Measurements from ENCODE around the gene GLT1D1.

Gene GLT1D1

DNA sequence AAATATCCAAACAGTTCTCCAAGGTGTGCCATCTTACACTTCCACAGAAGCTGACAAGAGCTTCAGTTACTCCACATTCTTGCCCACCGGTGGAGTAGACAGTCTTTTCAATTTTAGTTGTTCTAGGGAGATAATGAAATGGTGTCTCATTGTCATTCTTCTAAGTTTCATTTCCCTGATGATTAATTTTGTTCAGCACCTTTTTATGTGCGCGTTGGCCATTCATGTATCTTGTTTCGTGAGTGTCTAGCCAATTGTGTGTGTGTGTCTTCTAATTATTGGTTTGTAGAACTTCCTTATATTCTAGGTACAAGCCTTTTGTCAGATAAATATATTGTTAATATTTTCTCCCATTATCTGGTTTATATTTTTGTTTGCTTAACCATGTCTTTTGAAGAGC is 63.1 kb downstream of the GLT1D1 start:
- no peak for DNase-seq

DNA sequence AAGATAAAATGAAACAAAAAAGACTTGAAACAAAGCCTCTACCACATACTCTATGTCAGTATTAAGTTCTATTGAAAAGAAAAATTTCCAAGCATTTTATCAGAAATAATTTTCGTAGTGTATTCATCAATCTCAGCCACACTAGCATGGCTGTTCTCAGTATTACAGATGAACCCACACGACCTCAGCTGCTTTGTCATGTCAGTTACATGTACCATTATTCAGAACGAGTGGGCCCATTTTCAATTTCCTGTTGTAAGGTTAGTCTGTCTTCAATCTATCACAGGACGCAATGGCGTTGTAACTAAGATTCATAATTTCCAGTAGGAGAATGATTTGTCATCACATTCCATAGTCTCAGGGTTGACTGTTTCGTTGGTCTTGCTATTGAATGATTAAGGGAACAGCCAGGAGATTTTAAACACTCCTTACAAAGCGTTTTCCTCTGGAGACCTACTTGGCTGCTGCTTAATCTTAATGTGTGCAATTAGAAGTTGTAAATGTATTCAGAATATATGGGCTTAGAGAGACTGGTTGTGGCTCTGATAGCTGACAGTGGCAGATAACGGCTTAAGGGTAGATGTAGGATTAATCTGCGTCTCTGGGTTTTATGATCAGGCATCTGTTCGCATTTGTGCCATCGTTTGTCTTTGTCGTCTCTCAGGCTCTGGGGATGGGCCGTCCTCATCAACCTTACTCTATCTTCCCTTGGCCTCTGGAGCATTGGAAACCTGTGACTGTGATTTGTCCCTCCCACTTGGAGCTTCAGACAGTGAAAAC is 65.4 kb downstream of the GLT1D1 start:
- DNase-seq: no peak

DNA sequence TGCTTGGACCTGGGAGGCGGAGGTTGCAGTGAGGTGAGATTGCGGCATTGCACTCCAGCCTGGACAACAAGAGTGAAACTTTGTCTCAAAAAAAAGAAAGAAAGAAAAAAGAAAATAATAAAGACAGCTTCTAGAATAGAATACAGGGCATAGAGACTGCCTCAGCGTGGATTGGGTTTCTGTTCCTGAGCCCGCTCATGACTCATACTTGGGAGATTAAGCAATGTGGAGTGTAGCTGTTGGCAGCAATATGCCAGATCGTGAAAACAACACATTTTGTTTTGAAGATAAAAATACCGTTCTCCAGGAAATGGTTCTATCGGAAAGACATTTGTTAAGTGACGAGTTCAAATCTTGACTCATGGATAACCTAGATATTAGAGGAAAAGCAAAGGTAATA is 67.2 kb downstream of the GLT1D1 start:
- peak; percentile 26 for DNase-seq

DNA sequence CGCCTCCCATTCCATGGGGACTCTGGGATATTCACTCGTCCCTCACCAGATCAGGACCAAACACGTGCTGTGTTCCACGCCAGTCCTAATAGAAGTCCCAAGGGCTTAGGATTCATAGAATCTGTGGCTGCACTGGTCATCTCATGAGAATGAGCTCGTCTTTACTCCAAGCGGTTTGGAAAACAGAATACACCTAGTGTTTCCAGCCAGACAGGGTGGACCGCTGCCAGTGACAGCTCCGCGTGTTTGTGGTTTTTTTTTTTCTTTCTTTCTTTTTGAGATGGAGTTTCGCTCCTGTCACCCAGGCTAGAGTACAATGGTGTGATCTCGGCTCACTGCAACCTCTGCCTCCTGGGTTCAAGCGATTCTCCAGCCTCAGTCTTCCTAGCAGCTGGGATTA is 75.1 kb downstream of the GLT1D1 start:
- DNase-seq: no peak

DNA sequence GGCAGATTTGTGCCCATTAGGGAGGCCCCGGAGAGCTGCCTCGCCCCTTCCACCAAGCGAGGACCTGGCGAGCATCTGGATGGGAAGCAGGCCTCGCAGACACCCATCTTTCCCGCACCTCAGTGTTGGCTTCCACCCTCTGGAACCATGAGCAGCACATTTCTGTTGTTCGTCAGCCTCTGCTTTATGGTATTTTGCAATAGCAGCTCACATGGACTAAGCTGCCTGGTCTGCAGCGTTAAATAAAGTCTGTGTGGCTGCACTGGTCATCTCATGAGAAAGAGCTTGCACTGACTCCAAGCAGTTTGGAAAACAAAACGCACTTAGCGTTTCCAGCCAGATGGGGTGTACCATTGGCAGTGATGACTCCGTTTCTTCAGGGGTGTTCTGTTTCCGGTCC is 75.8 kb downstream of the GLT1D1 start:
- no peak for DNase-seq

DNA sequence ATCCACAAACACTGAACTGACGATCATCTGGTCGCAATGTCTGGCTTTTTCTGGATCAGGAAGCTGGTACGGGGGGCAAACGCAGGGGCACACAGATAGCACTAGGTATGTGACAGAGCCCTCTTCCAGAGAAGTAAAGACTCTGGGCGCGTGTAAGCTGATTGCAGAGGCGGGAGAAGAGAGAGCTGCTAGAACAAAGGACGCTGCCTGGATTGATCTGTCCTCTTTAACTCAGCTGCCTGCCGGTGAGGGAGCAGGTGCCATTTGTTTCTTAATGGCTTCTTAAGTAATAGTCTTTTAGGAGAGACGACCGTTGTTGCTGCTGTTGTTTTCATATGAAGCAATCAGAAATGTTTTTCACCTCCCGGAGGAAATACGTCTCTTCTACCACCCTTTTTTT is 77.3 kb downstream of the GLT1D1 start:
- no peak for DNase-seq

DNA sequence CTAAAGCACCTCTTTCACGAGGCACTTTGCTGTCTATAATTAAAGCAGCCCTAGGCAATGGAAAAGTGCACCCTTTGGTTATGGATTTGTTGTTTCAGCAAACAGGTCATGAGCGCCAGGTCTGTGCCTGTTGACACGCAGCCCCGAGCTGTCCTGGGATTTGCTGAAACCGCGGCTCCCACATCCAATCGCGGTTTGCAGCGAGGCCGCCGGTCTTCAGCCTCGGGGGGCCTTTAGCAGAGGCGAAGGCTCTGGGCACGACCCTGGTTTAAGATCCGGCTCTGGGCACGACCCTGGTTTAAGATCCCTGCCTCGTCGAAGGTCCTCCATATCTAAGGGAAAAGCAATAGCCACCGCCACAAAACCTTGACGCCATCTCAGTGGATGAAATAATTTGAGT is 79.2 kb downstream of the GLT1D1 start:
- no peak for DNase-seq

DNA sequence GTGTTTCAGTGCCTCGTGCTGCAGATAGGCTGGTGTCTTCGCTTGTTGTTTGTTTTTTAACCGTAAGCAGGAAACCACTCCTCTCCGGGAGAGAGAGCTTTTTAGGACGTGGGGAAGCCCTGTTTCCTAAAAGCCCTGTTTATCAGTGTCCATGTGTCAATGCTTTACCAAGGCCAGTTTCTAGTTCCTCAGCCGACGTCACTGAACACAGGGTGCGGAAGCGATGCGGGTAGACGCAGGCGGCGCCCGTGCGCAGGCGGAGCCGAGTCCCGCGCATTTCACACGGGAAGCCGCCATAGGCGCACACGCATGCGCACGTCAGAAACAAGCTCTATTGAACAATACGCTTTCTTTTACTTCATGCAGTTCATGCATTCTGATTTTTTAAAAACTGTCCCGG is 79.8 kb downstream of the GLT1D1 start:
- DNase-seq: no peak

DNA sequence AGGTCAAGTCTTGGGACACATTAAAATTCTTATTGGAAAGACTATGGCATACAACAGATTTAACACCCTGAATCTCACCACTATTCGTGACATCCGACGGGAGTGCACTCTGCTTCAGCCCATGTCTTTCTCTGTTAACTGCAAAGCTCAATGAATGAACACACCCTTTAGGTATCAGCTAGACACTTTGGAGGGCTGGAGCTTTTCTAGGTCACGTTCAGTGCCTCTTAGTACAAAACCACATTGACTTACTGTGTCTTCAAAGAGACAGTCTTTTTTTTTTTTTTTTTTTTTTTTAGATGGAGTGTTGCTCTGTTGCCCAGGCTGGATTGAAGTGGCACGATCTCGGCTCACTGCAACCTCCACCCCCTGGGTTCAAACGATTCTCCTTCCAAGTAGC is 80.6 kb downstream of the GLT1D1 start:
- DNase-seq: no peak

DNA sequence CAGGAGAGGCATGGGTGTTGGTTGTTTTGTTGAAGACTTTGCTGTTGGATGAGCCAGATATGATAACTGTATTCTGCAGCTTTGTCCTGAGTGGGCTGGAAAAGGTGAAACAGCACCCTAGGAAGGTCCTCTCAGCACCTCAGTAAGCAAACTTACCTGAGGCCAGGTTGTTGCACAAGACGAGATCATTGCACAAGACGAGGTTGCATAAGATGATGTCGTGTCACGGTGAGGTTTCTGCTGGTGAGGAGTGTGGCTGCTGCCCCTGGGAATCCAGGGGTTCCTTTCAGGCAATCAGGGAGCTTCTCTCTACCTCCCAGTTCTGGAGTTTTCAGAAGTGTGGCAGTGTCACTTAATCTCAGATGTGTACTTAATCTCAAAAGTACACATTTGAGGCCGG is 85.6 kb downstream of the GLT1D1 start:
- DNase-seq: no peak

DNA sequence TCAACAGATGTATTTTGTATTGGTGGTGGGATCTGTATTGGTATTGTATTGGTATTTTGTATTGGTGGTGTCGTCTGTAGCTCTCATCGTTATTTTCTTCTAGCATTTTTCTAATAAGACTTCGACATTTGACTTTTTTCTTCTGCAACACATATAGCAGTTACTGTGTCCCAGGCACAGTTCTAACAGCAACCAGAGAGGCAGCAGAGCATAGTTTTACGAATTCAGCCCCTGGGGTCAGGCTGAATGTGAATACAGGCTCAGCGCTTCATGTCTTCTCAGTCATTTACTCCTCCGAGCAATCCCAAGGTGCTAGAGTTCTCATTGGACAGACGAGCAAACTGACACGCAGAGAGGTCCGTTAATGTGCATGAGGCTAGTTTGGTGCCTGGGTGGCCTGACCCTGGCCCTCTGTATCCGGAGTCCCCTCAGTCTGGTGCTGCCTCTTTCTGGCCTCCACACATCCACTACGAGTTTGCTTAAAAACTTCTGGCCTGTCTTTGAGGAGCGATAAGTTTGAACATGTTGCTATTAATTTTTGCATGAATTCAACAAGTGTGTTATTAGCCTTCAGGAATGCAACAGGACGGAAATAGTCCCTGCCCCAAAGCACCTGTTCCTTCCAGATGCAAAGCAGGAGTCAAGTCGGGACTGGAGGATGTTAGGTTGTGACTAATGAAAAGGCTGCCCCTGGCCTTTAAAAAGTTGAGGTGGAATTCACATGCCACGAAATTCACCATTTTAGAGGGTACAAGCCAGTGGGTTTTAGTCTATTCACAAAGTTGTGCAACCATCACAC is 87.0 kb downstream of the GLT1D1 start:
- no peak for DNase-seq

DNA sequence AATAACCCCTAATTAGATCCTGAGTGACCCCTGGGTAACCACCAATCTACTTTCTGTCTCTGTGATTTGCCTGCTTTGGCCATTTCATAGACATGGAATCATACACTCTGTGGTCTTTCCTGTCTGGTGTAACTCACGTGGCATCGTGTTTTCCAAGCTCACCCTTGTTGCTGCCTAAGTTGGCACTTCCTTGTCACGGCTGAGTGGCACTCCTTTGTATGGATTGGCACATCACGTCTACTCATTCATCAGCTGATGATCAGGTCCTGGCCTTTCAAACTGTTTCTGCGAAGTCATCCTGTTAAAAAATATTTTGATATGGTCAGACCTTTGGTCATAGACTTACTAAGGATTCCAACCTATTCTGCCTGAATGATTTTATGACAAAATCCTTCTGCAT is 87.7 kb downstream of the GLT1D1 start:
- DNase-seq: no peak

DNA sequence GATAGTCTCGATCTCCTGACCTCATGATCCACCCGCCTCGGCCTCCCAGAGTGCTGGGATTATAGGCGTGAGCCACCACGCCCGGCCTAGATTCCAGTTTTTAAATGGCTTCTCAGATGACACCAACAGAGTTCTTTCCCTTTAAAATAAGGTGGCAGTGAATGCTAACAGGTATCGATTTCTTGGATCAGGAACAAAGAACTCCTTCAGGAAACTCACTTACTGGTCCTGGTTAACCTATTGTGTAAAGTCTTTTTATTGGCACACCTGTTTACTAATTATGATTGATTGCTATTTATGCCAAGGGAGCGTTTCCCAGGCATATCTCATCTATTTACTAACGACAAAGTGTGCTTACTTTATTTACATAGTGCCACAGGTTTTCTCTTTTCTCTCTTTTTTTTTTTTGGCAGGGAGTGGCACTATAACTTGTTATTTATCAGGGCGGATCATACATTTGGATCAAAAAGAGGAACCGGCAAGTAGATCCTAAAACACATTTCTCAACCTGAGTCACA is 89.7 kb downstream of the GLT1D1 start:
- no peak for DNase-seq

DNA sequence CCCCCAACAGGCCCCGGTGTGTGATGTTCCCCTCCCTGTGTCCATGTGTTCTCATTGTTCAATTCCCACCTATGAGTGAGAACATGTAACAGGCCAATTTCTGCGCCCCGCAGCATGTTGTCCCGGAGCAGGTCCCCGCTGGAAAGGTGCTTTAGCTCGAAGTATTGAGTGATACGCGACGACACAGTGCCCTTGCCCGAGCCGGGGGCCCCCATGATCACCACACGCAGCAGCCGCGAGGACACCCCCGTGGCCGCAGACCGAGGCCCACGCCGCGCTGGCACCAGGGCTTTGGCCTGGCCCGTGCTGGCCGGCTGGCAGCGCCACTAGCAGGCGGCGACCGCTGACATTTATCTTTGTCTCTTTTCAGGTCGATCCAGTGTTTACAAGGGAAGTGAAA is 91.7 kb downstream of the GLT1D1 start:
- DNase-seq: no peak

DNA sequence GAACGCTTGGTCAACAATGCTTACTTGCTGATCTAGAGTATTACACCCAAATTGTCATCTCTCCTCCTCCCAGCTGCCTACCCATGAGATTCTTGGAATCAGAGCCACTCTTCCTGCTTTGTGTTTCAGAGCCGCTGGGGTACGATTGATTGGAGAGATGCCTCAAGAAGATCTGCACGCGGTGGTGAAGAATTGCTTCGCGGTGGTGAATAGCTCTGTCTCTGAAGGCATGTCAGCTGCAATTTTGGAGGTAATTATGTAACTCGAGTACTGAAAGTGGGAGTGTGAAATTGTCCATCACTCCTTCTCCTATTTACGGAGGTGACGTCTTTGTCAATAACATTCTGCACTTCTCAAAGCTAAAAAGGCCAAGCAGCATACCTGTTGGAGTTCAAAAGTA is 93.9 kb downstream of the GLT1D1 start:
- no peak for DNase-seq

DNA sequence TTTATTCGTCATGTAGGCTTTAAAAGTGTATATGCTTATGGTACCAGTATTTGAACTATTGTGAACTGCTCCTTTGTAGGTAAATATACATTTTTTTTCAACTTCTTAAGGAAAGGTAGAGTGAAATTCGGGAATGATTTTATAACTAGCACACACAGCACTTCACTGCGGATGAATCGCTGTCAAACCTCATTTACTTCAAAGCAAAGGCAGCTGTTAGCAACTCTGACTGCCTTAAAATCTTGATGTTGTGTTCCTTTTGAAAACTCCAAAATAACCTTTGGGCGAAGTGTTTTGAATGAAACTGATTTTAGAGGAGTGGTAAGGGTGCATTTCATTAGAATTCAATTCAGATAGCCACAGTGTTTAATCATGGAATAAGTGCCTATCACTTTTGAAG is 95.8 kb downstream of the GLT1D1 start:
- DNase-seq: no peak

DNA sequence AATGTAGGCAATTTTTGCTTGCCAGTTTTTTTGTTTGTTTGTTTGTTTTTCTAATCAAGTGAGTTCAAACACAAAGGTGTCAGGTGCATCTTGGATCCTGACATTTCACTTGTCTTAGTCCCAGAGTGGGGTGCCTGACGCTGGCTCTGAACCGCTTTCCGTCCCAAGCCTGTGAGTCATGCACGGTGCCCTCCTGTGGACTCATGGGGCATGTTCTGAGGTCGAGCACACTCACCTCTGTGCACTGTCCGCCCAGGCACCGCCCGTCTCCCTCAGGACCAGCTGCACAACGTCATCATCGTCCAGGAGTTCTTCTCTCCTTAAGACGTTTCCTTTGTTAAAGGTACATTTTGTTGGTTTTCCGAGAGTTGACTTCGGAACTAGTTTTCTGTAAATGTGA is 98.2 kb downstream of the GLT1D1 start:
- no peak for DNase-seq

DNA sequence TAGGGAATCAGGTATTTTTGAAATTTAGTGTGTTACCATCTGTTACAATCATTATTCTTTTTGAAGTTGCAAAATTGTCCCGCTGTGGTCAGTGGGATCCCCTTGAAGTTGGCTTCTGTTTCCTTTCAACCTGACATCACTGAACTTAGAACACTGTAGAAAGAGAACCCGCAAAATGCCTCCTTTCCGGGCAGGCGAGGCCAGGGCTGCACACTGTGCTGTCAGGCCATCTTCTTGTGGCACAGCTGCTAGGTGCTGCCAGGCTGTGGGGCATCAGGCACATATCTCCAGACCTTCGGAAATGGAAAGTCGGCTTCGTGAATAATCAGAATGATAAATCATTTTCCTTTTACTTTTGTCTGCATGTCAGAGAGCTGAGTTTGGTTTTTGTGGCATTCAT is 103.5 kb downstream of the GLT1D1 start:
- DNase-seq: no peak

DNA sequence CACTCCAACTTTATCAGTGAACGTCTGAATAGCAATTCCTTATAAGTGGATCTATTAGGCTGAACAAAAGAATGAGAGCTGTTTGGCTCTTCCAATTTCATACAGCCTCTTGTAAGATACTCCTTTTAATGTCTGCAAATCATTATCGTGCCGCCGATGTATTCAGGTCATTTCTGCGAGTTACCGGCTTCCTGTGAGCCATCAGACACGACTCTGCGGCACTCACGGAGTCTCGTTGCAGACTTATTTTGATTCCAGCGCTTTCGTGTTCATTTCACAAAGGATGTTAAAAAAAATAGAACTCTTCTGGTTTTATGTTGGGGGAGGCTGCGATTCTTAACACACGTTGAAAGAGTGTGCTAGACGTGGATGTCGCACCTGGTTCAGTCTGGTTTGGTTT is 106.6 kb downstream of the GLT1D1 start:
- no peak for DNase-seq

DNA sequence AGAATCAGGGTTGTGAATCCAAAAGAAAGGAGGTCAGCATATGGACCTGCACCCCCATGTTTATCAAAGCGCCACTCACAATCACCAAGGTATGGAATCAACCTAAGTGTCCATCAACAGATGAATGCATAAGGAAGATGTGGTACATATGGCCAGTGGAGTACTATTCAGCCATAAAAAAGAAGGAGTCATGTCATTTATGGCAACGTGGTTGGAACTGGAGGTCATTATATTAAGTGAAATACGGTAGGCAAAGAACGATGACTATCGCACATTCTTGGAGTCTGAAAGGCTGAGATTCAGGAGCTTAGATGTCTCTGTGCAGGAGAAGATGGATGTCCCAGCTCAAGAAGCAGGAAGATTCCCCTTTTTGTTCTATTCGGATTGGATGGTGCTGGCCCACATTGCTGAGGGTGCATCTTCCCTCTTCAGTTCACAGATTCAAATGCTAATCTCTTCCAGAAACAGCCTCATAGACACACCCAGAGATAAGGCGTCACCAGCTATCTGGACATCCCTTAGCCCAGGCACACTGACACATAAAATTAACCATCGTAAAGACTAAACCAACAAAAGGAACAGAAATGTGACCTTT is 108.1 kb downstream of the GLT1D1 start:
- no peak for DNase-seq

DNA sequence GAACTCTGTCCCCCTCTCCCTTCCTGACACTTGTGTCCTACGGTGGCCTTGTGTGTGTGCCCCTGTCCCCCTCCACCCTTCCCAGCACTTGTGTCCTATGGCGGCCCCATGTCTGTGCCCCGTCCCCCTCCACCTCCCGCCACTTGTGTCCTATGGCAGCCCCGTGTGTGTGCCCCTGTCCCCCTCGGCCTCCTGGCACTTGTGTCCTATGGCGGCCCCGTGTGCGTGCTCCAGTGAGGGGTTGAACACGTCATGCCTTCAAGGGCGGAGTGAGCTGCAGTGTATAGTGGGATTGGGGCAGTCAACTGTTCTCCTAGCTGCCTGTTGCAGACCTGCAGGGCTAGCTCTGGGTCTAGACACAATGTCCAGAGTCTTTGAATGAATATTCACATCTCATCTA is 108.7 kb downstream of the GLT1D1 start:
- DNase-seq: no peak

DNA sequence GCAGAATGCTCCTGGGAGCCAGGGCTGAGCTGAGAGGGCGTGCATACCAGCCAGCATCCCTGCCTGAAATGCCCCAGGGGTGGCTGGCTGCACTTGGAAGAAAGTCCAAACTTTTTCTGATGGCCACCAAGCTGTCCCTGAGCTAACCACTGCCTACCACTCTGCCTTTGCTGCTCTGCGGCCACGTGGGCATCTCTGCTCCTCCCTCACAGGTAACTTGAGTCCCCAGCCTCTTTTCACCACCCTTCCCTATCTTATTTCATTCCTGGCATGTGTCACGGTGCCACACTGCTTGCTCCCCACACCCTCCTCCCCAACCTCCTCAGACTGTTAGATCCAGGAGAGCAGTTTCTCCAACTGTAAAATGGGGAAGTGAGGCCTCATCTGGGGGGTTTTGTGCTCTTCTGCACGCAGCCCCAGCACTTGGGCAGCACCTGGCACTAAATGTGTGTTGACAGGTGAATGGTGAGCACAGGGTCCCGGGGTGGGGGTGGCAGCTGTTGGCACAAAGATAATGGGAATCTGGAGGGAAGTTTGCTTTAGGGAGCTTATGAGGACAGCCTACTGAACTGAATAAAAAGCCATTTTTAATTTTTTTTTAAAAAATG is 113.0 kb downstream of the GLT1D1 start:
- DNase-seq: no peak

DNA sequence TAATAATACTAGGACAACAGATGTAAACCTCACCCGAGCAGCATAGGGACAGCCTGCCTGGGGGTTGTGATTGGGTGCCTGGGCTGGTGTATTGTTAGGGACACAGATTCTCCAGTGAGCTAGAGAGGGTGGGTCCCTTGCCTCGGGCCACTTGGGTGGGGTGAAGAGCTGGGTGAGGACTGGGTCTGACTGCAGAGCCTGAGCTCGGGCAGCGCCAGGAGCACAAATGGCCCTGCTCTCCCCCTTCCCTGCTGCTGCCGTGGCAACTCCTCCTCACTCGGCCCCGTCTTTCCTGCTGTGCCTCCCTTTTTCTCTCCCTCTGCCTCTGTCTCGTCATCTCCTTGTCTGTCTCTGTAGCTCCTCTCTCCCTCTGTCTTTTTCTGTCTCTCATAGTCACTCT is 115.4 kb downstream of the GLT1D1 start:
- DNase-seq: no peak
